SK-MEL-5 (cell line): ENCODE data around the gene TXNDC5. TPM values are rescaled to one million over a fixed set of nuclear protein-coding genes. Genes with fewer than 3 reads are reported as not detected.
A peak's percentile ranks its signal among the peaks of the same experiment; 100 is the strongest.

Experiments used
- DNase-seq: peaks from one replicate; pipeline ENCODE4 v3.0.0-alpha.2; 2016; ENCODE audit warnings: low read depth, low spot score
- in situ Hi-C: cut with HindIII; loops from 2 replicates; pipeline ENCODE4 v1.10.0; 2016; ENCODE audit warnings: low sequenced_read_pairs, high pct_unique_total_duplicates, low pct_unique_long_range_greater_than_20kb
- total RNA-seq: library from RNA; depleted of rRNA; stranded (reverse); fragments of >200 nt; shearing (Covaris generic); gene quantifications from 2 replicates; pipeline ENCODE4 v1.2.3, GENCODE V29; 2014

The TXNDC5 gene
- total RNA-seq, 1 experiment from 2014 or later: 709 TPM

GRCh38 chr6:7918403-7918802 lies 7.8 kb upstream of the TXNDC5 start:
- in situ Hi-C loops: no loop called here
- DNase-seq: no peak

GRCh38 chr6:7917729-7918128 lies 7.1 kb upstream of the TXNDC5 start:
- no peak for DNase-seq
- in situ Hi-C loops: no loop called here

GRCh38 chr6:7916959-7917358 lies 6.4 kb upstream of the TXNDC5 start:
- in situ Hi-C loops: no loop called here
- DNase-seq: no peak

- no peak for DNase-seq
- in situ Hi-C loops: no loop called here
Measured at GRCh38 chr6:7914991-7915789, 4.6 kb upstream of the TXNDC5 start.

GRCh38 chr6:7914311-7914710 lies 3.7 kb upstream of the TXNDC5 start:
- no peak for DNase-seq
- in situ Hi-C loops: no loop called here

- DNase-seq: no peak
- in situ Hi-C loops: no loop called here
Measured at GRCh38 chr6:7912736-7913517, 2.3 kb upstream of the TXNDC5 start.

- in situ Hi-C loops: no loop called here
- DNase-seq: no peak
Measured at GRCh38 chr6:7912024-7912423, 1.4 kb upstream of the TXNDC5 start.

GRCh38 chr6:7911345-7911725 lies 747 bp upstream of the TXNDC5 start:
- DNase-seq: no peak
- in situ Hi-C loops: no loop called here

GRCh38 chr6:7910298-7910653 lies 312 bp downstream of the TXNDC5 start:
- in situ Hi-C loops: no loop called here
- DNase-seq: no peak

GRCh38 chr6:7909323-7910276 lies 988 bp downstream of the TXNDC5 start:
- in situ Hi-C loops: no loop called here
- peak; percentile 74 for DNase-seq

- no peak for DNase-seq
- in situ Hi-C loops: no loop called here
Measured at GRCh38 chr6:7907159-7907558, 3.4 kb downstream of the TXNDC5 start.

- in situ Hi-C loops: no loop called here
- no peak for DNase-seq
Measured at GRCh38 chr6:7906741-7907140, 3.8 kb downstream of the TXNDC5 start.

GRCh38 chr6:7905416-7905815 lies 5.2 kb downstream of the TXNDC5 start:
- DNase-seq: no peak

GRCh38 chr6:7904654-7905319 lies 5.8 kb downstream of the TXNDC5 start:
- in situ Hi-C loops: no loop called here
- DNase-seq: no peak

More at GRCh38 chr6:7905416-7905815, 5.2 kb downstream of the TXNDC5 start:
- in situ Hi-C loops: no loop called here

GRCh38 chr6:7903673-7904072 lies 6.9 kb downstream of the TXNDC5 start:
- DNase-seq: no peak
- in situ Hi-C loops: no loop called here

GRCh38 chr6:7902867-7903266 lies 7.7 kb downstream of the TXNDC5 start:
- in situ Hi-C loops: no loop called here
- DNase-seq: no peak

GRCh38 chr6:7902221-7902620 lies 8.4 kb downstream of the TXNDC5 start:
- in situ Hi-C loops: no loop called here
- DNase-seq: no peak

- in situ Hi-C loops: no loop called here
- DNase-seq: no peak
Measured at GRCh38 chr6:7901780-7902179, 8.8 kb downstream of the TXNDC5 start.
